Loucy (cell line): ENCODE results near the gene DUSP9.

Experiments used
- EZH2phosphoT487 ChIP-seq: fragments of 200-600 bp; IDR thresholded peaks from 2 replicates; pipeline ENCODE4 v1.6.1; 2018; ENCODE audit warnings: antibody characterized with exemption, mild to moderate bottlenecking, moderate library complexity, borderline replicate concordance
- TF ChIP-seq, protein P1 (sequence below): fragments of 200-600 bp; sonication (generic); conservative IDR thresholded peaks from 2 replicates; pipeline ENCODE4 v1.5.1; 2014; ENCODE audit warnings: mild to moderate bottlenecking, antibody characterized with exemption, low read length

DNA sequence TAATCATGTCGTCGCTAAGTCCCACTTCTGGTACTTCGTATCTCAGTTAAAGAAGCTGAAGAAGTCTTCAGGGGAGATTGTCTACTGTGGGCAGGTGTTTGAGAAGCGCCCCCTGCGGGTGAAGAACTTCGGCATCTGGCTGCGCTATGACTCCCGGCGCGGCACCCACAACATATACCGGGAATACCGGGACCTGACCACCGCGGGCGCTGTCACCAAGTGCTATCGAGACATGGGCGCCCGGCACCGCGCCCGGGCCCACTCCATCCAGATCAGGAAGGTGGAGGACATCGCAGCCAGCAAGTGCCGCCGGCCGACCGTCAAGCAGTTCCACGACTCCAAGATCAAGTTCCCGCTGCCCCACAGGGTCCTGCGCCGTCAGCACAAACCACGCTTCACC is 15.3 kb downstream of the DUSP9 start:
- TF ChIP-seq, protein P1, sequence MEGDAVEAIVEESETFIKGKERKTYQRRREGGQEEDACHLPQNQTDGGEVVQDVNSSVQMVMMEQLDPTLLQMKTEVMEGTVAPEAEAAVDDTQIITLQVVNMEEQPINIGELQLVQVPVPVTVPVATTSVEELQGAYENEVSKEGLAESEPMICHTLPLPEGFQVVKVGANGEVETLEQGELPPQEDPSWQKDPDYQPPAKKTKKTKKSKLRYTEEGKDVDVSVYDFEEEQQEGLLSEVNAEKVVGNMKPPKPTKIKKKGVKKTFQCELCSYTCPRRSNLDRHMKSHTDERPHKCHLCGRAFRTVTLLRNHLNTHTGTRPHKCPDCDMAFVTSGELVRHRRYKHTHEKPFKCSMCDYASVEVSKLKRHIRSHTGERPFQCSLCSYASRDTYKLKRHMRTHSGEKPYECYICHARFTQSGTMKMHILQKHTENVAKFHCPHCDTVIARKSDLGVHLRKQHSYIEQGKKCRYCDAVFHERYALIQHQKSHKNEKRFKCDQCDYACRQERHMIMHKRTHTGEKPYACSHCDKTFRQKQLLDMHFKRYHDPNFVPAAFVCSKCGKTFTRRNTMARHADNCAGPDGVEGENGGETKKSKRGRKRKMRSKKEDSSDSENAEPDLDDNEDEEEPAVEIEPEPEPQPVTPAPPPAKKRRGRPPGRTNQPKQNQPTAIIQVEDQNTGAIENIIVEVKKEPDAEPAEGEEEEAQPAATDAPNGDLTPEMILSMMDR = 0 out of 2 replicates have a peak, but pooled peaks have one; percentile 27
- no peak for TF ChIP-seq EZH2phosphoT487
